Osteocyte (in vitro differentiated cells): Measurements from ENCODE around the gene ISM2. TPM values are rescaled to one million over a fixed set of nuclear protein-coding genes. Genes with fewer than 3 reads are reported as not detected.
A peak's percentile ranks its signal among the peaks of the same experiment; 100 is the strongest.

Experiments used
- DNase-seq: peaks from one replicate; pipeline ENCODE4 v3.0.0; 2021; ENCODE audit warnings: mixed read lengths; ENCODE audit not compliant: unreplicated experiment; ENCODE audit errors: extremely low spot score
- H3K27ac Mint-ChIP-seq: one replicate; pipeline ENCODE4 v1.8.0; 2021; ENCODE audit warnings: mild to moderate bottlenecking, mixed read lengths; ENCODE audit not compliant: unreplicated experiment
- H3K27me3 Mint-ChIP-seq: one replicate; pipeline ENCODE4 v1.8.0; 2021; ENCODE audit warnings: mixed read lengths; ENCODE audit not compliant: unreplicated experiment
- H3K36me3 Mint-ChIP-seq: one replicate; pipeline ENCODE4 v1.8.0; 2021; ENCODE audit warnings: mixed read lengths; ENCODE audit not compliant: unreplicated experiment
- H3K4me1 Mint-ChIP-seq: one replicate; pipeline ENCODE4 v1.8.0; 2021; ENCODE audit warnings: mixed read lengths; ENCODE audit not compliant: unreplicated experiment
- H3K4me3 Mint-ChIP-seq: one replicate; pipeline ENCODE4 v1.8.0; 2021; ENCODE audit warnings: mild to moderate bottlenecking, moderate library complexity, mixed read lengths; ENCODE audit not compliant: unreplicated experiment
- H3K9me3 Mint-ChIP-seq: one replicate; pipeline ENCODE4 v1.8.0; 2021; ENCODE audit warnings: mixed read lengths; ENCODE audit not compliant: unreplicated experiment
- CTCF ChIP-seq: fragments of 200-600 bp; sonication (generic); IDR thresholded peaks from 2 replicates; pipeline ENCODE4 v1.5.0; 2021; ENCODE audit warnings: antibody characterized with exemption, mild to moderate bottlenecking, moderate library complexity
- total RNA-seq: library from RNA; stranded (reverse); gene quantifications from 2 replicates; pipeline ENCODE4 v1.2.1, GENCODE V29; 2021

Gene ISM2
- total RNA-seq, 1 donor from 2014 or later = not detected

GRCh38 chr14:77457522-77458248 lies 40.9 kb downstream of the ISM2 start, which contains the start of the genes AHSA1 and VIPAS39:
Gene AHSA1, plus strand, starts transcription at chr14:77458093. Its CDS starts 97 bp downstream, at chr14:77458190.
Gene VIPAS39, minus strand, starts transcription at chr14:77457601. Its CDS starts 3,499 bp downstream, at chr14:77454102.
- H3K4me3 Mint-ChIP-seq = peak within 1 kb of the TSS; percentile 99
- peaks cover 23% of the 10 kb centered on the region for H3K4me1 Mint-ChIP-seq
- H3K27ac Mint-ChIP-seq = peak within 1 kb of the TSS; percentile 100
- peaks cover 26% of the 10 kb centered on the region for H3K36me3 Mint-ChIP-seq
- no peak for TF ChIP-seq CTCF
- H3K9me3 Mint-ChIP-seq = no peaks in the 10 kb centered on the region
- no peaks in the 10 kb centered on the region for H3K27me3 Mint-ChIP-seq
- peak; percentile 97 for DNase-seq

- no peak for DNase-seq
- no peaks in the 10 kb centered on the region for H3K27me3 Mint-ChIP-seq
- peak overlapping the region; percentile 100 for H3K27ac Mint-ChIP-seq
- H3K36me3 Mint-ChIP-seq = peaks cover 24% of the 10 kb centered on the region
- no peaks in the 10 kb centered on the region for H3K9me3 Mint-ChIP-seq
- H3K4me1 Mint-ChIP-seq = peaks cover 23% of the 10 kb centered on the region
- no peak for TF ChIP-seq CTCF
- peak overlapping the region; percentile 99 for H3K4me3 Mint-ChIP-seq
These were observed 41.5 kb downstream of the ISM2 start for GRCh38 chr14:77457115-77457521.

- no peaks in the 10 kb centered on the region for H3K27me3 Mint-ChIP-seq
- no peak for DNase-seq
- H3K4me3 Mint-ChIP-seq = peak overlapping the region; percentile 99
- no peak overlapping the region for H3K27ac Mint-ChIP-seq
- peaks cover 23% of the 10 kb centered on the region for H3K4me1 Mint-ChIP-seq
- no peaks in the 10 kb centered on the region for H3K9me3 Mint-ChIP-seq
- no peak for TF ChIP-seq CTCF
- H3K36me3 Mint-ChIP-seq = peaks cover 22% of the 10 kb centered on the region
These were observed 42.5 kb downstream of the ISM2 start for GRCh38 chr14:77455966-77456640.

- H3K4me3 Mint-ChIP-seq = no peak overlapping the region
- no peaks in the 10 kb centered on the region for H3K27me3 Mint-ChIP-seq
- peaks cover 39% of the 10 kb centered on the region for H3K36me3 Mint-ChIP-seq
- H3K9me3 Mint-ChIP-seq = no peaks in the 10 kb centered on the region
- H3K4me1 Mint-ChIP-seq = no peaks in the 10 kb centered on the region
- no peak overlapping the region for H3K27ac Mint-ChIP-seq
- DNase-seq = no peak
- TF ChIP-seq CTCF = no peak
These were observed 56.4 kb downstream of the ISM2 start for GRCh38 chr14:77442196-77442595.

- H3K9me3 Mint-ChIP-seq = no peaks in the 10 kb centered on the region
- H3K36me3 Mint-ChIP-seq = peaks cover 51% of the 10 kb centered on the region
- H3K27ac Mint-ChIP-seq = no peak overlapping the region
- H3K4me1 Mint-ChIP-seq = no peaks in the 10 kb centered on the region
- H3K4me3 Mint-ChIP-seq = no peak overlapping the region
- DNase-seq = no peak
- TF ChIP-seq CTCF = no peak
- no peaks in the 10 kb centered on the region for H3K27me3 Mint-ChIP-seq
These were observed 58.8 kb downstream of the ISM2 start for GRCh38 chr14:77439861-77440260.
